ENCODE measurements around the gene TRIM31. TPM values are rescaled to one million over a fixed set of nuclear protein-coding genes. Genes with fewer than 3 reads are reported as not detected.

TRIM31 gene
- total and polyA plus RNA-seq, 12 donors, result 0.13 to 0.80 (median 0.19) TPM; not detected in 8

DNA sequence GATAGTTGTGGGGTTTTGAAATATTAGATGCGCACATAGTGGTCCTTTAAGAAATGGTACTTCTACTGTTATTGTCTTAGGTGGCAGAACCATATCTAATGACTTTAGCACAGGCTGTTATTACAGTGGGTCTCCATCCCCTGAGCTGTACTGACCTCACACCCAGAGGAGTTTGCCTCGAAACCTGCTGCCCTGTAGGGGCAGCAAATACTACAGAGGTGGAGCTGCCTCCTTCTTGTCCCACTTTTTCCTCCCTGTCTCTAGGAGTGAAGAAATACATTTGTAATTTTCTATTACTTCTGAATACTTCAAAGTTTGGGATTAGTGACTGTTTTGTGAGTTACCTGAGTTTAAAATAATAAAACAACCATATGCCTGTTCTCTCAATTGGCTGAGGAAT lies 8.2 kb downstream of the TRIM31 start:
- Histone ChIP-seq H3K4me1 (replicated peaks in 1 of 2) (peaks cover 18 to 25% of the 10 kb centered on the region in 2 donors), H3K4me3 (no peak overlapping the region), H3K36me3 (replicated peaks in 1 of 2) (no peaks in the 10 kb centered on the region), H3K27me3 (no peaks in the 10 kb centered on the region), H3K9me3 (replicated peaks in 1 of 3) (no peaks in the 10 kb centered on the region), H3K27ac (no peak overlapping the region)
- 83 to 88% (median 87%) methylated on average over 2 of the region's 2 CpGs for WGBS, 4 donors
- TF ChIP-seq, protein P1, sequence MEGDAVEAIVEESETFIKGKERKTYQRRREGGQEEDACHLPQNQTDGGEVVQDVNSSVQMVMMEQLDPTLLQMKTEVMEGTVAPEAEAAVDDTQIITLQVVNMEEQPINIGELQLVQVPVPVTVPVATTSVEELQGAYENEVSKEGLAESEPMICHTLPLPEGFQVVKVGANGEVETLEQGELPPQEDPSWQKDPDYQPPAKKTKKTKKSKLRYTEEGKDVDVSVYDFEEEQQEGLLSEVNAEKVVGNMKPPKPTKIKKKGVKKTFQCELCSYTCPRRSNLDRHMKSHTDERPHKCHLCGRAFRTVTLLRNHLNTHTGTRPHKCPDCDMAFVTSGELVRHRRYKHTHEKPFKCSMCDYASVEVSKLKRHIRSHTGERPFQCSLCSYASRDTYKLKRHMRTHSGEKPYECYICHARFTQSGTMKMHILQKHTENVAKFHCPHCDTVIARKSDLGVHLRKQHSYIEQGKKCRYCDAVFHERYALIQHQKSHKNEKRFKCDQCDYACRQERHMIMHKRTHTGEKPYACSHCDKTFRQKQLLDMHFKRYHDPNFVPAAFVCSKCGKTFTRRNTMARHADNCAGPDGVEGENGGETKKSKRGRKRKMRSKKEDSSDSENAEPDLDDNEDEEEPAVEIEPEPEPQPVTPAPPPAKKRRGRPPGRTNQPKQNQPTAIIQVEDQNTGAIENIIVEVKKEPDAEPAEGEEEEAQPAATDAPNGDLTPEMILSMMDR (IDR thresholded peaks at IDR 0.05), result no peak
- TF ChIP-seq POLR2A (IDR thresholded peaks at IDR 0.05), result no peak
- intact Hi-C loops (cut with DNase I), result loop anchor here in 1 of 2 donors (5.0 kb wide), 1 partner anchor 437 kb away; no protein-coding TSS in a partner anchor
- peak in 1 of 7 donors; percentile 10 for DNase-seq

DNA sequence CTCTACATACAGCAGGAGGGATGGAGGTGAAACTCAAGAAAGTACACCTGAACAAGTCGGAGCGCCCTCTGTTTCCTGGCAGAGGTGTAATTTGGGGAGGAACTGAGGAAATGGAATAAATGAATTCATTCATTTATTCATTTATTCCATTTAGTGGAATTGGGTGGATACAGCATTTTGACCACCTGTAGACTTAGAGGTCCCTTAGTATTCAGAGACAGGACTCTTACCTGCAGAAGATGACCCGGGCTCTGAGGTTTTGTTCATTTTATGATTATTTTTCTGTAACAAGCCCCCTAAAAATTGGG lies 9.1 kb downstream of the TRIM31 start:
- intact Hi-C loops (cut with DNase I), result no loop called here
- Histone ChIP-seq H3K9me3 (replicated peaks in 1 of 3) (no peaks in the 10 kb centered on the region), H3K27ac (no peak overlapping the region), H3K27me3 (no peaks in the 10 kb centered on the region), H3K4me3 (peak overlapping the region in 1 of 4 donors; percentile 60), H3K36me3 (replicated peaks in 1 of 2) (no peaks in the 10 kb centered on the region), H3K4me1 (replicated peaks in 1 of 2) (peaks cover 18 to 25% of the 10 kb centered on the region in 2 donors)
- 56 to 63% (median 59%) methylated on average over 3 of the region's 3 CpGs for WGBS, 4 donors
- DNase-seq, result no peak
- TF ChIP-seq, protein P1 (IDR thresholded peaks at IDR 0.05), result no peak
- TF ChIP-seq POLR2A (IDR thresholded peaks at IDR 0.05), result no peak

DNA sequence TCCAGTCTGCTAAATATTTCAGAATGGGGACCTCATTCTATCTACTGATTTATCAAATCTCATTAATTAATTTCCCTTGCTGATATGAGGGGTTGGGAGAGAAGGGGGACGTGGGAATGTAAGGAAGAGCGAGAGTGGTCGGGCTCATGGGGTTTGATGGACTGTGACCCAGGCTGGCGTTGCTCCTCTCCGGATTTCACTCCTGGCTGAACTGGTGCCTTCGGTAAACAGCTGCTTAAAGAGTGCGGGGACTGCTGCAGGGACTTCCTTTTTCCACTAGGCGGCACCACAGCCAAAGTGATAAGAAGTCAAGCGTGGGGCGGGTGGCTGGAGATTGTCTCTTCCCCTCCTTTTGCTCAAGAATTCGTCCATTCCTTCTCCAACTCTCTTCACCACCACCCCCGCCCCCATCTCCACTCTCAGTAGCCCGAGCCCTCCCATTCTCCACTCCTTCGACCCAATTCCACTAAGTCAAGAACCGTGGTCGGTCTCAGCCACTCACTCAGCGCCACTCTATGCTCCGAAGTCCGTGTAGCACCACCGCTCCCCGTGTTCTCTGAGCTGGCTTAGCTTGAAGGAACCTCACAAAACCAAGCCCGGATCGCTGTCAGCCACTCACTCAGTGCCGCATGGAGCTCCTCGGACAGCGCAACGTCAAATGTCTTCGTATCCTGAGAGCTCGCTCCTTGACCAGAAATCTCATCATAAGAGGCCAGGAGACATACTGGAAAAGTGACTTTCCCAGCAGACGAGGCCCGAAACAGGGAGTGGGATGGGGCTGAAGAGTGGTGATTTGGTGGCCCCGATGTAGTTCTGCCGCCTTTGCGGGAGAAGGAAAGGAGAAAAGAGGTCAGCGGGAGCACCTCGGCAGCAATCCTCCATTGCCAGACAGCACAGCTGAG lies 9.7 kb downstream of the TRIM31 start:
- TF ChIP-seq, protein P1 (IDR thresholded peaks at IDR 0.05), result peak; percentile 86 to 98 (median 96)
- TF ChIP-seq POLR2A (IDR thresholded peaks at IDR 0.05), result peak in 1 of 2 donors; percentile 62
- intact Hi-C loops (cut with DNase I), result no loop called here

DNA sequence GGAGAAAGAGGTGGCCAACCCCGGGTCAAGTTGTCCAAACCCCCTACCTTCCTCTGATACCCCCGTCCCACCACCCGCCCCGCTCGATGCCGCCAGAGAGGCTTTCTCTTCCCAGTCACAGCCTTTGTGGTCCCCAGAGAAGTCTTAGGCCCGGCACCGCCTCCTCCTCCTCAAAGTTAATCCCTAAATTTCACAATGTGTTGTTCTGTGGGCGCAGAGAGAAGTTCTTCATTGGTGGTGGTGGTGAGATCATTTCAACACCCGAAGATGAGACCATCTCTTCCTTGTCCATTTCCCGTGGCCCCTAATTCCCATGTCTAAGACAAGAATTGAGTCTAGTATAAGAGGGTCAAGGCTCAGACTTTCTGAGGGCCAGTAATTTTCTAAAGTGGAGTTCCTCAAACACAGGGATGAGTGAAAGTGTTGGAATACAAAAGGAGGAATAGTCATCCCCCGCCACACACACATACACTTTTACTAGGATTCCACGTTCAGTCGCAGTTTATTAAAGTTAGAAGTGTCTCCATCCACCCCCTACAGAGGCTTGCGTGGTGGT lies 10.4 kb downstream of the TRIM31 start:
- no peak for TF ChIP-seq POLR2A (IDR thresholded peaks at IDR 0.05)
- TF ChIP-seq, protein P1 (IDR thresholded peaks at IDR 0.05), result no peak
- DNase-seq, result peak in 2 of 7 donors; percentile 33 to 59
- intact Hi-C loops (cut with DNase I), result no loop called here
- 47 to 55% (median 48%) methylated on average over 12 to 15 of the region's 15 CpGs for WGBS, 4 donors
- Histone ChIP-seq H3K27me3 (no peaks in the 10 kb centered on the region), H3K36me3 (replicated peaks in 1 of 2) (no peaks in the 10 kb centered on the region), H3K27ac (peak overlapping the region in 3 of 5 donors; percentile 73 to 86 (median 81)), H3K4me1 (replicated peaks in 1 of 2) (peaks cover 18 to 25% of the 10 kb centered on the region in 2 donors), H3K9me3 (replicated peaks in 1 of 3) (no peaks in the 10 kb centered on the region), H3K4me3 (peak overlapping the region in 2 of 4 donors; percentile 27 to 48)

More for the DNA sequence above, 9.7 kb downstream of the TRIM31 start:
- peak overlapping the region in 3 of 4 donors; percentile 29 to 60 (median 31) for H3K4me3 ChIP-seq
- H3K4me1 ChIP-seq (replicated peaks in 1 of 2), result peaks cover 18 to 25% of the 10 kb centered on the region in 2 donors
- 3 to 7% (median 5%) methylated on average over 29 to 36 of the region's 36 CpGs for WGBS, 4 donors
- H3K27ac ChIP-seq, result peak overlapping the region in 3 of 5 donors; percentile 73 to 86 (median 81)
- H3K36me3 ChIP-seq (replicated peaks in 1 of 2), result no peaks in the 10 kb centered on the region
- no peaks in the 10 kb centered on the region for H3K27me3 ChIP-seq
- H3K9me3 ChIP-seq (replicated peaks in 1 of 3), result no peaks in the 10 kb centered on the region
- peak; percentile 85 to 97 (median 94) for DNase-seq

All from adrenal gland (tissue), 12 donors.